Neuronal stem cell (in vitro differentiated cells): ENCODE data around the gene DHX16.
A peak's percentile ranks its signal among the peaks of the same experiment; 100 is the strongest.

ENCODE experiments used
- DNase-seq: peaks from one replicate; pipeline ENCODE4 v3.0.0-alpha.2; 2013; ENCODE audit warnings: low spot score
- H2AFZ ChIP-seq: one replicate; pipeline ENCODE4 v1.6.1; 2013; ENCODE audit warnings: mild to moderate bottlenecking, low read length, inconsistent platforms
- H2AK5ac ChIP-seq: 2 replicates; pipeline ENCODE4 v1.6.1; 2013; ENCODE audit warnings: low read depth, mild to moderate bottlenecking, inconsistent platforms, low read length, moderate library complexity, mixed read lengths
- H2BK120ac ChIP-seq: 2 replicates; pipeline ENCODE4 v1.6.1; 2013; ENCODE audit warnings: low read depth, mild to moderate bottlenecking, inconsistent platforms, low read length, moderate library complexity, mixed read lengths
- H2BK12ac ChIP-seq: one replicate; pipeline ENCODE4 v1.6.1; 2013; ENCODE audit warnings: low read length, inconsistent platforms
- H2BK15ac ChIP-seq: 2 replicates; pipeline ENCODE4 v1.6.1; 2013; ENCODE audit warnings: mild to moderate bottlenecking, low read length, inconsistent platforms, mixed read lengths
- H2BK5ac ChIP-seq: one replicate; pipeline ENCODE4 v1.6.1; 2013; ENCODE audit warnings: inconsistent platforms, mild to moderate bottlenecking, low read length, moderate library complexity
- H3K14ac ChIP-seq: one replicate; pipeline ENCODE4 v1.6.1; 2013; ENCODE audit warnings: low read length, inconsistent platforms
- H3K18ac ChIP-seq: 2 replicates; pipeline ENCODE4 v1.6.1; 2013; ENCODE audit warnings: low read length, inconsistent platforms
- H3K23ac ChIP-seq: 2 replicates; pipeline ENCODE4 v1.6.1; 2013; ENCODE audit warnings: low read depth, mild to moderate bottlenecking, mixed read lengths, low read length, inconsistent platforms; ENCODE audit not compliant: poor library complexity
- H3K27ac ChIP-seq: replicated peaks from 3 replicates; pipeline ENCODE4 v1.5.1; 2013; ENCODE audit warnings: low read length, inconsistent platforms
- H3K27me3 ChIP-seq, 3 experiments: 2 replicates each; pipeline ENCODE4 v1.6.1; 2013; ENCODE audit warnings: low read length in 3 of 3, mild to moderate bottlenecking in 2 of 3, inconsistent platforms in 1 of 3, low read depth in 1 of 3, mixed read lengths in 1 of 3, moderate library complexity in 1 of 3; ENCODE audit not compliant: control insufficient read depth in 3 of 3, insufficient read depth in 3 of 3
- H3K36me3 ChIP-seq, 2 donors: replicated peaks in 1 of 2; 2 replicates each; pipeline ENCODE4 v1.6.1; 2013; ENCODE audit warnings: low read length in 2 of 2; ENCODE audit not compliant: control insufficient read depth in 2 of 2, insufficient read depth in 2 of 2
- H3K4ac ChIP-seq: 2 replicates; pipeline ENCODE4 v1.6.1; 2013; ENCODE audit warnings: inconsistent platforms, mild to moderate bottlenecking, low read length, moderate library complexity
- H3K4me1 ChIP-seq, 2 donors: 1 replicate in 1 of 2; 2 replicates in 1 of 2; pipeline ENCODE4 v1.6.1; 2013; ENCODE audit warnings: low read length in 2 of 2, low read depth in 1 of 2; ENCODE audit not compliant: control insufficient read depth in 2 of 2, insufficient read depth in 1 of 2
- H3K4me2 ChIP-seq: one replicate; pipeline ENCODE4 v1.6.1; 2013; ENCODE audit warnings: mild to moderate bottlenecking, low read length, inconsistent platforms; ENCODE audit not compliant: insufficient read depth, poor library complexity, severe bottlenecking
- H3K4me3 ChIP-seq, 2 donors: 2 replicates each; pipeline ENCODE4 v1.5.1; 2013; ENCODE audit warnings: low read length in 2 of 2, mild to moderate bottlenecking in 2 of 2, inconsistent platforms in 1 of 2, moderate library complexity in 1 of 2
- H3K79me1 ChIP-seq: one replicate; pipeline ENCODE4 v1.6.1; 2013; ENCODE audit warnings: low read depth, mild to moderate bottlenecking, inconsistent platforms, low read length, moderate library complexity
- H3K9ac ChIP-seq: one replicate; pipeline ENCODE4 v1.6.1; 2013; ENCODE audit warnings: mild to moderate bottlenecking, low read depth, low read length, inconsistent platforms; ENCODE audit not compliant: poor library complexity
- H3K9me3 ChIP-seq, 2 donors: replicated peaks in 1 of 2; 2 replicates each; pipeline versions ENCODE3 to v1.6.1; 2013; ENCODE audit warnings: low read length in 2 of 2, mild to moderate bottlenecking in 2 of 2, inconsistent platforms in 1 of 2, low read depth in 1 of 2, mixed read lengths in 1 of 2, moderate library complexity in 1 of 2; ENCODE audit not compliant: control insufficient read depth in 2 of 2, insufficient read depth in 1 of 2
- H4K8ac ChIP-seq: one replicate; pipeline ENCODE4 v1.6.1; 2013; ENCODE audit warnings: low read depth, mild to moderate bottlenecking, inconsistent platforms, low read length, moderate library complexity
- H4K91ac ChIP-seq: one replicate; pipeline ENCODE4 v1.6.1; 2013; ENCODE audit warnings: low read length, low read depth, mild to moderate bottlenecking, inconsistent platforms; ENCODE audit not compliant: poor library complexity
- WGBS, 2 donors: extraction: QIAGEN DNeasy Blood & Tissue Kit; methylation state at CpG; one replicate each; pipeline ENCODE4 v1.1.7; 2013; ENCODE audit warnings: missing lambda C conversion rate in 2 of 2, mixed read lengths in 1 of 2; ENCODE audit not compliant: insufficient read length in 2 of 2, insufficient replicate concordance in 1 of 2; ENCODE audit errors: extremely low coverage in 2 of 2; 5-methylcytosine and 5-hydroxymethylcytosine counted together

Gene DHX16

DNA sequence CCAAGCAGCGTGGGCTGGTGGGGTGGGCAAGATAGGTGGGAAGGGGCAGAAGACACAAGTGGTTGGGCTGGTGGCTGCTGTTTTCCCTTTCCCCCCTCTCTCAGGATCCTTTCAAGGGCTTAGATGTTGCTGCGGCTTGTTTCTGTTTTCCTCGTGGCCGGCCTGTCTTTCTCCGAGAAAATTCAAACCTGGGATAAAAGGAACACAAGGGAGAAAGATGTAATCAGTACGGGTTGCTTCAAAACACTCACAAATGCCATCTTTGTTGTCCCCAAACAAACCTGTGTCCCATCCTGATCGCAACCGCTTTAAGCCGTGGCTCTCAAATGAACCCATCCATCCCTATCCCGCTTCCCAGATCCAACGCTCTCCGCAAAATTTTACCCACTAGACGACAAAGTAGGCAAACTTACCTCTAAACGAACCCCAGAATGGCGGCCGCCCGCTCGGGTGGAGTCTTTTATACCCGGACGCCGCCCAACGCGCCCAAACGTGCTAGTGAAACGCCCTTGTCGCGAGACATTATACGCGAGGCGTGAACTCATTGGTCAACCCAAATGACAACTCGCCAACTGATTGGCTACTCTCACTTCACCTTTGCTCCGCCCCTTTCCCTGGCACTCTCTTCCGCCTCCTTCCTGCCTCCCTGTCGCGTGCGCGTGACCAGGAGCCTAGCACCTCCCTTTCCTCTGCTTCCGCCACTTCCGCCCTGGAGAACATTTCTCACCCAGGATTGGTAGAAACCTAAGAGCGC is 55.8 kb downstream of the DHX16 start, which contains the start of gene PPP1R10:
Gene PPP1R10, minus strand, starts transcription at position 433 of the 754 bp plus-strand sequence. CDS start 7,299 bp downstream, outside the sequence.
- Histone ChIP-seq H3K27ac (peak within 1 kb of the TSS; percentile 82), H2AFZ (peak within 1 kb of the TSS; percentile 81), H4K8ac (no peak within 1 kb of the TSS), H3K9me3 (no peaks in the 10 kb centered on the region), H2AK5ac (no peak within 1 kb of the TSS), H2BK5ac (no peak within 1 kb of the TSS), H3K4me2 (peak within 1 kb of the TSS; percentile 66), H4K91ac (no peak within 1 kb of the TSS), H3K27me3 (no peaks in the 10 kb centered on the region), H2BK12ac (no peak within 1 kb of the TSS), H3K9ac (peak within 1 kb of the TSS; percentile 89), H2BK15ac (no peak within 1 kb of the TSS), H3K14ac (no peak within 1 kb of the TSS), H2BK120ac (no peak within 1 kb of the TSS), H3K4me3 (peak within 1 kb of the TSS; percentile 73 to 88), H3K18ac (no peak within 1 kb of the TSS), H3K36me3 (peaks cover 5 to 69% of the 10 kb centered on the region in 2 donors), H3K4me1 (peaks cover 11% of the 10 kb centered on the region in 2 donors), H3K23ac (no peak within 1 kb of the TSS), H3K79me1 (peaks cover 2% of the 10 kb centered on the region), H3K4ac (no peak within 1 kb of the TSS)
- no CpG with 5 or more reads among the region's 40 CpGs for WGBS, 2 donors
- peak; percentile 100 for DNase-seq

DNA sequence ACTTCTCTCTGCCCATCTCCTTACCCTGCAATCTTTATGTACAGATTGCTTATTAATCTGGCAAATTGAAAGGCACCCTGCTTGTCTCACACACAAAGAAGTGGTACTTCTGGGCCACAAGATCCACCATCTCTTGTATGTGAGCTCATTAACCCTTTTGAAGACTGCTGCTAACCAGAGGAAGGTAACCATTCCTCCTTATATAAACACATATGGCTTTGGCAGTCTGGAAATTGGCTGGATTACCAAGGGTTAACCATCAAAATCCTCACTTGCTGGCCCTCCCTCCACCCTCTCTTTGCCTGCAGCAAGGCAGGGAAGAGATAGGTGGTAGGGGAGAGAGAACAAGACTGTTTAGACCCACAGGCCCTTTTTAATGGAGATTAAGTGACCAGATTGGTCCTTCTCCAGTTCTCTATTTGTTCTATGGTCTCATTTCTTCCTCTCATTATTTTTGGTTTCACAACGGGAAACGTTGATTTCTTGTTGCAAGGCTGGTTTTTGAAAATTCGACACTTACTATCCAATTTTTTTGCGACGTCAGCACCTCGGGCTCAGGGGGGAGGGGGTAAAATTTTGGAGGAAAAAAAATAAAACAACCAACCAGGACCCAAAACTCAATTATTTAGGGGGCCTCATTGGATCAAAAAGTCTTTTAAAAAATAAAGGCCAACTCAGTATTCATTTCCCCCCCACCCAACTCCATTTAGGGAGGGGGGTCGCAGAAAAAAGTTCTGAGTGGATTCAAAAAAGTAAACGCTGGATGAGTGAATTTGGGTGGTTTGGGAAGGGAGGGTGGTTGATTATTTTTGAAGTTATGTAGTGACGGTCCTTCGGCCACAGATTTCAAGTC is 56.6 kb downstream of the DHX16 start:
- Histone ChIP-seq H3K9me3 (no peaks in the 10 kb centered on the region), H3K4me1 (peaks cover 11% of the 10 kb centered on the region in 2 donors), H3K36me3 (peaks cover 7 to 68% of the 10 kb centered on the region in 2 donors), H3K4me2 (peak overlapping the region; percentile 66), H3K23ac (no peak overlapping the region), H2BK5ac (no peak overlapping the region), H2BK120ac (no peak overlapping the region), H3K27me3 (no peaks in the 10 kb centered on the region), H3K79me1 (peaks cover 2% of the 10 kb centered on the region), H3K9ac (peak overlapping the region; percentile 89), H2AFZ (no peak overlapping the region), H4K91ac (no peak overlapping the region), H3K4ac (no peak overlapping the region), H2AK5ac (no peak overlapping the region), H3K4me3 (peak overlapping the region; percentile 73 to 88), H4K8ac (no peak overlapping the region), H2BK12ac (no peak overlapping the region), H3K14ac (no peak overlapping the region), H3K18ac (no peak overlapping the region), H2BK15ac (no peak overlapping the region), H3K27ac (peak overlapping the region; percentile 82)
- 100% methylated on average over 1 of the region's 10 CpGs; no CpG with 5 or more reads in 1 of the 2 donors for WGBS, 2 donors
- DNase-seq: peak; percentile 31

DNA sequence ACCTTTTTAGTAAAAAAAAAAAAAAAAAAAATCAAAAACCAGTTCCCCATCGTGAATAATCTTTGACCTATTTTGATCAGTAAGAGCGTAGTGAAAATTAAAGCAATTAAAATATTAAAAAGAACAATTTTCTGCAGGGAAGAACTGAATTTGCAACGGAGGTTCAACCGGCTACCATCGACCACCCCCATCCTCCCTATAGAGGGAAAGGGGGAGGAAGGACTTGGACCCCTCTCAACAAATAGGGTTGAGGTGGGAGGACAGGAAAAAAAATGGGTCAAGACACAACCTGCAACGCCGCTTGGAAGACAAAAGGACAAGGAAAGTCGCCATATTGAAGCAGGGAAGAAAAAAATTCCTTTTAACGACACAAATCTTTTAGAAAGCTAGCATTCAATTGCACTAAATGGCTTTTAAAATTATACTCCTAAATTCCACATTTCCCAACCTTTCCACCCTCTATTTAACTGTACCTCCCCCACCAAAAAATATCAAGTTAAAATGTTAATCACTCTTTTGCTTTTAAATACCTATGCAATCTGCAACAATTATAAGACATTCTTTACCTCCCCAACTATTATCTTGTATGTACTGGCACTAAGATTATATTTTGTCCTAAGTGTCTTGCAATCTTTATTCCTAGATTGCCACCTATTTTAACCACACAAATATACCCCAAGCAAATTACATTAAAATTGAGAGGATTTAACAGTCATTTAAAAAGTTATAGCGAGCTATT is 57.4 kb downstream of the DHX16 start:
- Histone ChIP-seq H2BK15ac (no peak overlapping the region), H2BK5ac (no peak overlapping the region), H2AK5ac (no peak overlapping the region), H3K36me3 (peaks cover 10 to 69% of the 10 kb centered on the region in 2 donors), H2BK12ac (no peak overlapping the region), H3K4ac (no peak overlapping the region), H4K8ac (no peak overlapping the region), H3K14ac (no peak overlapping the region), H3K4me2 (peak overlapping the region; percentile 15), H3K23ac (no peak overlapping the region), H3K4me1 (peaks cover 11% of the 10 kb centered on the region in 2 donors), H3K27ac (peak overlapping the region; percentile 97), H3K18ac (peak overlapping the region; percentile 83), H2AFZ (no peak overlapping the region), H4K91ac (no peak overlapping the region), H3K9ac (peak overlapping the region; percentile 87), H2BK120ac (no peak overlapping the region), H3K4me3 (peak overlapping the region; percentile 73 to 88), H3K9me3 (no peaks in the 10 kb centered on the region), H3K79me1 (peaks cover 2% of the 10 kb centered on the region), H3K27me3 (no peaks in the 10 kb centered on the region)
- no CpG with 5 or more reads among the region's 10 CpGs for WGBS, 2 donors
- DNase-seq: peak; percentile 56
